HG03135 (cell line): ENCODE measurements around the gene PRSS2.
A peak's percentile ranks its signal among the peaks of the same experiment; 100 is the strongest.
"Not testable (repeated sequence)": the region's sequence is repeated elsewhere in the genome, so short reads cannot be mapped to it uniquely, and the experiment has no call there.

ENCODE experiments used
- ATAC-seq: cut with Tn5 transposase; IDR thresholded peaks from one replicate; pipeline ENCODE4 v1.9.1; 2021; ENCODE audit warnings: mild to moderate bottlenecking, moderate library complexity; ENCODE audit not compliant: unreplicated experiment

Gene PRSS2

GRCh38 chr7:142758312-142758711 is 12.5 kb upstream of the PRSS2 start:
- ATAC-seq: not testable (repeated sequence)

- ATAC-seq: no peak
Measured at GRCh38 chr7:142759433-142759832, 11.3 kb upstream of the PRSS2 start.

DNA sequence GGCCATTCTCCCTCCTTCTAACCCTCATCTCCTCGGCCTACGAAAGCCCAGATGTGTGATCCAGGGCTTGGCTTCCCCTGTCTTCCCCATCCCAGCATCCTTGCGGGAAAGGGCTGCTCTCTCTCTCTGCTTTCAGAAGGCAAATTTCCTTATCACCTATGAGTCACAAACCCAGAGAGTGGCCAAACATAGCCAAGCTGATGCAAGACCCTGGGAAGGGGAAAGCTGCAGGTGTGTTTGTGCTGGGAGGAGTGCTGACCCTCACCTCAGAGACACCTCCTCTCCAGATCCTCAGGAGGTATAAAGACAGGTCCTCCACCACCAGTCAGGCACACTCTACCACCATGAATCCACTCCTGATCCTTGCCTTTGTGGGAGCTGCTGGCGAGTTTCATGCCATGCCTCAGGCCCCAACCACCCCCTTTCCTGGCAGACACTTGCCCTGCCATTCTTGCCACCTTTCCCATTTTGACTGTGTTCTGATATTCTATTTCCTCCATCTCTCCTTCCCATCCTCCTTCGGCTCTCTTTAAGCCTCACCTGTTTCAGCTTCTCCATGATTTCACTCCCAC is 10.6 kb upstream of the PRSS2 start:
- ATAC-seq: no peak

DNA sequence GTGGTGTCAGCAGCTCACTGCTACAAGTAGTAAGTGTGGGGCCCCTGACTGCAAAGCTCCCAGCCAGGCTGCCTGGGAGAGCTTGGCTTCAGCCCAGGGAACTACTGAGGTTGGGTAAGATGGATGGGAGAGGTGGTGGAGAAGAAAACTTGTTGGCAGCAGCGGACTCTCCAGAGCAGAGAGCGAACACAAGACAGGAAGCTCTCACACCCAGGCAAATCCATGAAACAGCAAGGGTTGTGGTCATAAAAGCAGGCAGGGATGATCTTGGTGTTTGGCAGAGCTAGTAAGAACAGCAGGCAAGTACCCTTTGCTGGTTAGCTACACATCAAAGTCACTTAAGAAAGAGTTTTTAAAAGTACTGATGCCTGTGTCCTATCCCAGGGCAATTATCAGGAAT is 9.2 kb upstream of the PRSS2 start:
- not testable (repeated sequence) for ATAC-seq

DNA sequence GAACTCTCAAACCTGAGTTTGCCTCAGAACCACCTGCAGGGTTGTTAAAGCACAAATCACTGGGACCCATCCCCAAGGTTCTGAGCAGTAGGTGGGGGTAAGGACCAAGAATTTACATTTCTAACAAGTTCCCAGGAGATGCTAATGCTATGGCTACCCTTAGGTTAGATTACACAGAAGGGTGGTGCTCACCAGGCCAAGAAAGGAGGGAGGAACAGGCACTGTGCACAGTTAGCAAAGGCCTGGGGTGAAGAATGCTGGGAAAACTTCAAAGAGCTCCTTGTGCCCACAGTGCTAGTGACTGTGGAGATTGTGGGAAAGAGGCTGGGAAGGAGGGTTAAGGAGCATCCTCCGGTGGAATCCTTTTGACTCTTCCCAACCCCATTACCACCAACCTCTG is 8.7 kb upstream of the PRSS2 start:
- ATAC-seq: no peak

GRCh38 chr7:142767451-142767850 is 3.3 kb upstream of the PRSS2 start:
- no peak for ATAC-seq

DNA sequence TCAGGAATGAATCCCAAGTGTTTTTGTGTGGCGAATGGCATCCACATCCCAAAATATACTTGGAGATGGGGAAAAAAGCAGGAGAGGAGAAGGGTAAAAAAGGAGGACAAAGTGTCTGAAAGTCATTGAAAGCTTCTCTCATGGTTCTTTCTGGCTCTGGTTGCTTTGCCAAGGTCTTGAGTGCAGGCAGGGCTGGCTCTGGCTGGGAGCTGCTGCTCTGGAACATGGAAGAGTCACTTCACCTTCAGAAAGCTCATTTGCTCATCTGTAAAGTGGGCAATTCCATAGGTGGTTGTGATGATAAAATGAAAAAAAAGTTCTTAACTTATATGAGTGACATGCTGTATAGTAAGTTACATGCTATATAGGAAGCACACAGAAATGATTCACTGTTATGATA is 2.9 kb upstream of the PRSS2 start:
- ATAC-seq: no peak

GRCh38 chr7:142768885-142769284 is 1.9 kb upstream of the PRSS2 start:
- ATAC-seq: not testable (repeated sequence)

- peak; percentile 90 for ATAC-seq
Measured at GRCh38 chr7:142771353-142771723, 568 bp downstream of the PRSS2 start.

GRCh38 chr7:142772051-142772450 is 1.3 kb downstream of the PRSS2 start:
- no peak for ATAC-seq

GRCh38 chr7:142772673-142773072 is 1.9 kb downstream of the PRSS2 start:
- ATAC-seq: no peak

DNA sequence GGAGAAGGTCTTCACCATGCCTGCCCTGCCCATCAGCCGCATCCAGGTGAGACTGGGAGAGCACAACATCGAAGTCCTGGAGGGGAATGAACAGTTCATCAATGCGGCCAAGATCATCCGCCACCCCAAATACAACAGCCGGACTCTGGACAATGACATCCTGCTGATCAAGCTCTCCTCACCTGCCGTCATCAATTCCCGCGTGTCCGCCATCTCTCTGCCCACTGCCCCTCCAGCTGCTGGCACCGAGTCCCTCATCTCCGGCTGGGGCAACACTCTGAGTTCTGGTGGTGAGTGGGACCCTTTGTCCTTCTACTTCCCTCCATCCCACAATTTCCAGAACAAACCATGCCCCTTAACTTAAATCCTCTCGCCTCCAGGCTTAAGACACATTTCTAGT is 2.5 kb downstream of the PRSS2 start:
- ATAC-seq: no peak

DNA sequence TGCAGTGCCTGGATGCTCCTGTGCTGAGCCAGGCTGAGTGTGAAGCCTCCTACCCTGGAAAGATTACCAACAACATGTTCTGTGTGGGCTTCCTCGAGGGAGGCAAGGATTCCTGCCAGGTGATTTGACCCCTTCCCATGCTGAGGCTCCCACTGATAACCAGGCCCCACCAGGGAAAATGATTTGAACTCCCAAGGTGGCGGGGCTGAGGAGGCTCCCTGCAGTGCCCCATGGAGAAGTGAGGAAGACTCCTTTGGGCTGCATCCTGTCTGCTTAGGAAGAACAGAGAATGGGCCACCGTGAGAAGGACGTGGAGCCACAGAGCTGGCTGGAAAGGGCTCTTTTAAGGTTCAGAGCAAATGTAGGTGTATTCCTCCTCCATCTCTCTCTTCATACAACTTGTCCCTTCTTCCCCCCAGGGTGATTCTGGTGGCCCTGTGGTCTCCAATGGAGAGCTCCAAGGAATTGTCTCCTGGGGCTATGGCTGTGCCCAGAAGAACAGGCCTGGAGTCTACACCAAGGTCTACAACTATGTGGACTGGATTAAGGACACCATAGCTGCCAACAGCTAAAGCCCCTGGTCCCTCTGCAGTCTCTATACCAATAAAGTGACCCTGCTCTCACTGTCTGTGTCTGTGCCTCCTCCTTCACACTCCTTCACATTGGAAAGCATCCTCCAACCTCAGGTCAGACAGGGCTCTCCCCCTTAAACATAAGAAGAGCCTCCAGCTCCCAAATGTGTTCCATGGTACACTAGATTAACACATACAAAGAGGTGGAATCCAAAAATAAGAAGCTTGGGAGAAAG is 3.4 kb downstream of the PRSS2 start:
- ATAC-seq: no peak

DNA sequence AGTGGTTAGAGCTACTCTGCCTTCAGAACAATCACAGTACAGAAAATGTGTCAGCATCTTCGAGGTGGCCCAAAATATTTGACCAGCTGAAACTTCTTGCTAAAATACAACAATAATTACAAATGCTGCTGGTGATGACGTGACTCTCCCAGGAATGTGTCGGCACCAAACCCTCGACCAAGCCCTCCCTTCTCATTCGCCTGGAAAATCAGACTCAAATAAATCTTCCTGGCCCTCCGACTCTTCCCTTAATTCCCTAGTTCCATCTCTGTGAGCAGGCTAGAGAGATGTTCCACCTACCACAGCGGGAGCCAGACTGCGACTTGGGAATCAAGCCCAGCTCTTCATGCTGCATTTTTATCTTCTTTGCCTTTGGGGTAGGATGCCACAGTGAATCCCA is 4.1 kb downstream of the PRSS2 start:
- no peak for ATAC-seq

DNA sequence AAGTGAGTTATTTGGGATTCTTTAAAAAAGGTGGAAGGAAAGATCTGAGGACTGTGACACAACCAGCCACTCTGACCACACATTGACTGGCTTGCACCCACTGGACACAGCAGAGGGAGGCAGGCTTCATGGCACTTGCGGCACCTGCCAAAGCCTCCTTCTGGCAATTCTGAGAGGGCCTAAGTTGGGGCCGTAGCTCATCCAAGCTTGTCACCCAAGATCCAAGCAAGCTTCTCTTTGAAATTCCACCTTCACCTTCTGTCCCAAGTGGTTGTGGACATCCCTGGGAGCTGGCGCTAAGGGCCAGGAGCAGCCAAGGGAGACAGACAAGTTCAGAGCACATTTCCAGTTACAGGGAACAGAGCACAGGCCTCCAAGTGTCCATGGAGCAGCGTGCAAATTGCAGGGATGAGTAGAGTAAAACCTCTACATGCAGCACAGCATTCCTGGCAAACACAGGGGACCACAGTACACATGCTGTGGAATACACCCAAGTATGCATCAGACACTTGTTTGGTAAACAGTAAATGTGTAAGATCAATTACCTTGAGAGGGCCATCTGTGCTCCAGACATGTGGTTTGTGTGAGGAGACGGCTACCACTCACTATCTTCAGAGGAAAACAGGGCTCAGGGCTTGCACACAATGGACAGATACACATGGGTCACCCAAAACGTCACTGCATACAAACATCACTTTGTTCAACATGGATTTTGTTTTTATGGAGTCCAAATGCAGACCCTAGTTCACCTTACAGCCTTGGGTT is 4.8 kb downstream of the PRSS2 start:
- ATAC-seq: not testable (repeated sequence)

GRCh38 chr7:142776206-142776844 is 5.6 kb downstream of the PRSS2 start:
- no peak for ATAC-seq

DNA sequence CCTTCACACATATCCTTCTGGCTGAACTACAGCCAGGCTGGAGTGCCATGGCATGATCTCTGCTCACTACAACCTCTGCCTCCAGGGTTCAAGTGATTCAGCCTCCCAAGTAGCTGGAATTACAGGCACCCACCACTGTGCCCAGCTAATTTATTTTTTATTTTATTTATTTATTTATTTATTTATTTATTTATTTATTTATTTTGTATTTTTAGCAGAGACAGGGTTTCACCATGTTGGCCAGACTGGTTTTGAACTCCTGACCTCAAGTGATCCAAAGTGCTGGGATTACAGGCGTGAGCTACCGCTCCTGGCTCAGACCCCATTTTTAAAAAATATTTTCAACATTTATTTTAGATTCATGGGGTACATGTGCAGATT is 6.1 kb downstream of the PRSS2 start:
- not testable (repeated sequence) for ATAC-seq

- no peak for ATAC-seq
Measured at GRCh38 chr7:142777318-142777717, 6.5 kb downstream of the PRSS2 start.

DNA sequence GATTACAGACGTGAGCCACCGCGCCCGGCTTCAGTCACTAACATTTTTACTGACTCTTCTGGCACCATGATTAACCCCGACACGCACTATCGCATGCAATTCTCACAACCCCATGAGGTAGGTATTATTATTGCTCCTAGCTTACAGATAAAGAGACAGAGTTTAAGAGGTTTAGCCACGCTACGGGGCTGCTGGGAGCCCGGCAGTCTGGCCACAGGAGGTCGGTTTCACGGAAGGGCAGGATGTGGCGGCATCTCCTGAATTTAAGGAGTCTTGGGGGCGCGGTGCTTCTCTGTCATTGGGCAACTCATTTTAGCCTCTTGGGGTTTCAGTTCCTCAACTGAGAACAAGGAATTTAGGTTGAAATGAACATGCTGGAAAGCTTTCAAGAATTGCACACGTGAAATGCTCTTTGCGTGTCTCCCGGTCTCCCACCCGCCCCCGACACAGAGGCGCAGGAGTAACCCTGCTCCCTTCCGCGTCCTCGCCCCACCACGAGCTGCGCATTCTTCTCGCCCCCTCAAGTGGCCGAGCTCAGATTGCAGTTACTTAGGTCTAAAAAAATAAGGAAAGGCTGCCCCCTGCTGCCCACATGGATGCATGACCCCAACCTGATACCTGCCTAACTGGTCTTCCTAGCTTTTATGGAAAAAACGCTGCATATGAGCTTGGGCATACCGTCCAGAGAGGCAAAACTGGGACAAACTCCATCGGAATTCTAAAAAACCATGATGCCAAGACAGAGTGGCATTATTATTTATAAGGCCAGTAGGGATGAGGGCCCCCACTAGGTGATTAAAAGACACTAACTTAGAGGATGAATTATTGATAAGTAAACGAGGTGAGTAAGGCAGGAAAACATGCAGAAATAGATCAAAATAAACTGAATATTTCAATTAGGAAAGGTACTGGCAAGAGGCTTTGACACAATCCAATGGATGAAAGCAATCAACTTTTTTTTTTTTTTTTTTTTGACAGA is 12.4 kb downstream of the PRSS2 start:
- ATAC-seq: peak; percentile 94

GRCh38 chr7:142784096-142784495 is 13.3 kb downstream of the PRSS2 start:
- ATAC-seq: no peak
